Transverse colon (tissue), 4 donors: Measurements from ENCODE around the gene KRTAP10-2.

Experiments used
- EP300 ChIP-seq: sonication (generic); formaldehyde crosslinking; IDR thresholded peaks from one replicate; pipeline ENCODE4 v1.6.1; 2017; ENCODE audit warnings: antibody characterized with exemption, low read depth
- POLR2A ChIP-seq: fragments of 450-650 bp; IDR thresholded peaks from one replicate; pipeline ENCODE4 v1.6.1; 2016; ENCODE audit warnings: antibody characterized with exemption, mild to moderate bottlenecking, moderate library complexity
- POLR2AphosphoS5 ChIP-seq, 3 donors: sonication (generic); formaldehyde crosslinking; IDR thresholded peaks; one replicate each; pipeline ENCODE4 v1.6.1; 2016; ENCODE audit warnings: antibody characterized with exemption in 3 of 3
- TF ChIP-seq, protein P1 (sequence below), 5 experiments: fragments of 200-600 bp in 3 of 5; fragments of 450-650 bp in 2 of 5; sonication (generic) in 3 of 5; IDR thresholded peaks; 1 replicate in 2 of 5; 2 replicates in 3 of 5; pipeline ENCODE4 v1.5.1; 2016 to 2017; ENCODE audit warnings: antibody characterized with exemption in 5 of 5, inconsistent platforms in 3 of 5, mild to moderate bottlenecking in 2 of 5, moderate library complexity in 1 of 5

DNA sequence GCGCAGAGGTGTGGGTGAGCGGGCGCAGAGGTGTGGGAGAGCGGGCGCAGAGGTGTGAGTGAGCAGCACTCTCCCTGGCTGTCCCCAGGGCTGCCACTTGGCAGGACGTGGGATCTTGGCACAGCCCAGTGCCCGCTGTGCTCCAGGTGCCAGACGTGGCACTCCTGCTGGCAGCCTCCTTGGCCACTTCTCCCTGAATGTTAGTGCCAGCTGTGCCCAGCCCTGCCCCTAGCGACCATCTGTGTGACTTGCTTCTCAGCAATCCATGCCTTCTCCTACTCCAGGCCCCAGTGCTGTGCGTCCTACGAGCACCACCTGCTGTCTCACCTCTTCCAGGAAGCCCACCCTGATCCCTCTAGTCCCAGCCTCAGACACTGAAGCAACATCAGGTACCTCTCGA, 41.8 kb downstream of the KRTAP10-2 start:
- TF ChIP-seq POLR2AphosphoS5 (IDR thresholded peaks at IDR 0.05) (no peak), POLR2A (no peak), EP300 (no peak)
- TF ChIP-seq, protein P1, sequence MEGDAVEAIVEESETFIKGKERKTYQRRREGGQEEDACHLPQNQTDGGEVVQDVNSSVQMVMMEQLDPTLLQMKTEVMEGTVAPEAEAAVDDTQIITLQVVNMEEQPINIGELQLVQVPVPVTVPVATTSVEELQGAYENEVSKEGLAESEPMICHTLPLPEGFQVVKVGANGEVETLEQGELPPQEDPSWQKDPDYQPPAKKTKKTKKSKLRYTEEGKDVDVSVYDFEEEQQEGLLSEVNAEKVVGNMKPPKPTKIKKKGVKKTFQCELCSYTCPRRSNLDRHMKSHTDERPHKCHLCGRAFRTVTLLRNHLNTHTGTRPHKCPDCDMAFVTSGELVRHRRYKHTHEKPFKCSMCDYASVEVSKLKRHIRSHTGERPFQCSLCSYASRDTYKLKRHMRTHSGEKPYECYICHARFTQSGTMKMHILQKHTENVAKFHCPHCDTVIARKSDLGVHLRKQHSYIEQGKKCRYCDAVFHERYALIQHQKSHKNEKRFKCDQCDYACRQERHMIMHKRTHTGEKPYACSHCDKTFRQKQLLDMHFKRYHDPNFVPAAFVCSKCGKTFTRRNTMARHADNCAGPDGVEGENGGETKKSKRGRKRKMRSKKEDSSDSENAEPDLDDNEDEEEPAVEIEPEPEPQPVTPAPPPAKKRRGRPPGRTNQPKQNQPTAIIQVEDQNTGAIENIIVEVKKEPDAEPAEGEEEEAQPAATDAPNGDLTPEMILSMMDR (IDR thresholded peaks at IDR 0.05), result peak; percentile 25 to 52 (median 39)
